Keratinocyte (primary cell): ENCODE measurements around the gene LINGO1.

Experiments used
- CTCF ChIP-seq, 3 experiments: IDR thresholded peaks in 1 of 3; conservative IDR thresholded peaks in 1 of 3; optimal IDR thresholded peaks in 1 of 3; 2 replicates in 2 of 3; 3 replicates in 1 of 3; pipeline versions ENCODE3 to v1.5.1; 2011; ENCODE audit warnings: low read length in 3 of 3, mild to moderate bottlenecking in 3 of 3, moderate library complexity in 2 of 3, control low read depth in 1 of 3, inconsistent platforms in 1 of 3; ENCODE audit not compliant: insufficient read depth in 2 of 3; ENCODE audit errors: extremely low read depth in 1 of 3
- EZH2 ChIP-seq: IDR thresholded peaks from one replicate; pipeline ENCODE4 v1.6.1; 2012; ENCODE audit warnings: inconsistent platforms, mild to moderate bottlenecking, low read length, moderate library complexity

GRCh38 chr15:77632534-77633133 lies at the start of gene LINGO1:
- TF ChIP-seq CTCF (optimal IDR thresholded peaks at IDR 0.05 in 1 of 3, IDR thresholded peaks at IDR 0.05 in 1 of 3, conservative IDR thresholded peaks at IDR 0.05 in 1 of 3; ENCODE audit: extremely low read depth in 1 of 3, insufficient read depth in 2 of 3, low read length in 3 of 3) (no peak), EZH2 (no peak)
